Keratinocyte (primary cell): ENCODE results near the gene CLSTN1.

Experiments used
- EZH2 ChIP-seq: IDR thresholded peaks from one replicate; pipeline ENCODE4 v1.6.1; 2012; ENCODE audit warnings: inconsistent platforms, mild to moderate bottlenecking, low read length, moderate library complexity
- TF ChIP-seq, protein P1 (sequence below), 3 experiments: IDR thresholded peaks in 1 of 3; conservative IDR thresholded peaks in 1 of 3; optimal IDR thresholded peaks in 1 of 3; 2 replicates in 2 of 3; 3 replicates in 1 of 3; pipeline versions ENCODE3 to v1.5.1; 2011; ENCODE audit warnings: low read length in 3 of 3, mild to moderate bottlenecking in 3 of 3, moderate library complexity in 2 of 3, control low read depth in 1 of 3, inconsistent platforms in 1 of 3; ENCODE audit not compliant: insufficient read depth in 2 of 3; ENCODE audit errors: extremely low read depth in 1 of 3

- TF ChIP-seq EZH2 = no peak
- TF ChIP-seq, protein P1, sequence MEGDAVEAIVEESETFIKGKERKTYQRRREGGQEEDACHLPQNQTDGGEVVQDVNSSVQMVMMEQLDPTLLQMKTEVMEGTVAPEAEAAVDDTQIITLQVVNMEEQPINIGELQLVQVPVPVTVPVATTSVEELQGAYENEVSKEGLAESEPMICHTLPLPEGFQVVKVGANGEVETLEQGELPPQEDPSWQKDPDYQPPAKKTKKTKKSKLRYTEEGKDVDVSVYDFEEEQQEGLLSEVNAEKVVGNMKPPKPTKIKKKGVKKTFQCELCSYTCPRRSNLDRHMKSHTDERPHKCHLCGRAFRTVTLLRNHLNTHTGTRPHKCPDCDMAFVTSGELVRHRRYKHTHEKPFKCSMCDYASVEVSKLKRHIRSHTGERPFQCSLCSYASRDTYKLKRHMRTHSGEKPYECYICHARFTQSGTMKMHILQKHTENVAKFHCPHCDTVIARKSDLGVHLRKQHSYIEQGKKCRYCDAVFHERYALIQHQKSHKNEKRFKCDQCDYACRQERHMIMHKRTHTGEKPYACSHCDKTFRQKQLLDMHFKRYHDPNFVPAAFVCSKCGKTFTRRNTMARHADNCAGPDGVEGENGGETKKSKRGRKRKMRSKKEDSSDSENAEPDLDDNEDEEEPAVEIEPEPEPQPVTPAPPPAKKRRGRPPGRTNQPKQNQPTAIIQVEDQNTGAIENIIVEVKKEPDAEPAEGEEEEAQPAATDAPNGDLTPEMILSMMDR (optimal IDR thresholded peaks at IDR 0.05 in 1 of 3, IDR thresholded peaks at IDR 0.05 in 1 of 3, conservative IDR thresholded peaks at IDR 0.05 in 1 of 3; ENCODE audit: extremely low read depth in 1 of 3, insufficient read depth in 2 of 3, low read length in 3 of 3) = no peak
Measured at GRCh38 chr1:9847269-9847668, 23.5 kb upstream of the CLSTN1 start.
